Measurements from ENCODE around the gene TMEM234. TPM values are rescaled to one million over a fixed set of nuclear protein-coding genes. Genes with fewer than 3 reads are reported as not detected.
A peak's percentile ranks its signal among the peaks of the same experiment; 100 is the strongest.

Gene TMEM234
- total RNA-seq, 1 experiment from 2014 or later: 8.7 TPM

- DNase-seq (ENCODE audit: low read depth): no peak
Measured at GRCh38 chr1:32239790-32240139, 17.6 kb upstream of the TMEM234 start.

- no peak for DNase-seq (ENCODE audit: low read depth)
Measured at GRCh38 chr1:32239337-32239736, 17.2 kb upstream of the TMEM234 start.

DNA sequence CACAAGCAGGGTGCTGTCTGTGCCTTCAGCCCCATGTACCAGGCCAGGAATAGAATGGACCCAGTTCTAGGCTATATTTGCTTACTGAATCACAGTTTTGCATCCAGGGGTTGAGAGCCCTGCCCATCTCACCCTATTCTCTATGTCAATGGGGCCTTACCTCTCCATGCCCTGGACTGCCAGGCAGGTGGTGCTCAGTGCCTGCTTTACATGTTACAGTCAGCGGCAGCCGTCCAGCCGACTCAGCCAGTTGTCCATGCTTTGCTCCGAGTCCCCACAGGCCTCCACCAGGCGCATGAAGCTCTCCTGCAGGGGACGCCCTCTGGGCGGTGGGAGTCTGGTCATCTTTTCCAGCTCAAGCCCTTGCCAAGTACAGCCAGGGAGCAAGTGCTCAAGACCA, 12.6 kb upstream of the TMEM234 start:
- DNase-seq (ENCODE audit: low read depth): no peak

GRCh38 chr1:32232558-32233304, 10.6 kb upstream of the TMEM234 start:
- no peak for DNase-seq (ENCODE audit: low read depth)

DNA sequence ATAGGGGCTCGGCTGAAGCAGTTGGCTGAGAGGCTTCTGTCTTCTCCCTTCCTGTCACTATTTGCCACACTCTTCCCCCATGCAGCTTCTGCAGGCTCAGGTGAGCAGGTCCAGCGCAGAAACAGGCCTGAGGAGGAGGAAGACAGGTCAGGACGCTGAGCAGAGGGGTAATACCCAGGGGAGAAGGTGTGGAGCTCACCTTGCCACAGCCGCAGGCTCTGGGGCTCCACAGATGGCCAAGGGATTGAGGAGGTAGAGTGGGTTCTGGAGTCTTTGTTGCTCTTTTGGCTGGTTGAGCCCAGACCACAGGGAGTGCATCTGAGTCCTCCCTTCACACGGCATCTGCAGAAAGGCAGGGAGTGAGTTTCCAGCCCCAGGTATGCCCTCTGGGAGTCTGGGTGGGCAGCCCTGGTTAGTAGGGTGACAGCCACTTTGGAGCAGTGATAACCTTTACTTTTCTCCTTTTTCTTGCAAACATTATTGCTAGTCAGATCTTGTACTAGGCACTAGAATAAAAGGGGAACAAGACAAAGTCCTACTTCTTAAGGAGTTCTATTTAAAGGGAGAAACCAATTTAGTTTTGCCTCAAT, 9.8 kb upstream of the TMEM234 start:
- no peak for DNase-seq (ENCODE audit: low read depth)

DNA sequence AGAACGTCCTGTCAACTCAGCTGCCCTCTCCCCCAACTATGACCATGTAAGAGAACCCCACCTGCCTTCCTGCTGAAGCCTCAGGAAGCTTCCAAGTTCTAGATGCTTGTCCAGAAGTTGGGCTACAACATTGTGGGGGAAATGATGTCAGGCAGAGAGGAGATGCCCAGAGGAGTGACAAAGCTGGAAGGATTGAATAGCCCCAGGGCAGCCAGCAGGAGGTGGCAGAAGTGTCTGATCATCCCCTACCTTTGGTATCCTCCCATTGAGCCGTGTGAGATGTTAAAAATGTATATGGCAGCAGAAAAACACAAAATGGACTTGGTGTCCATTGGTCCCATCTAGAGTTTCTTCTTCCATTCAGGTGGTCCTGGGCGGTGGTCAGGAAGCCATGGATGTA, 6.6 kb upstream of the TMEM234 start:
- no peak for DNase-seq (ENCODE audit: low read depth)

DNA sequence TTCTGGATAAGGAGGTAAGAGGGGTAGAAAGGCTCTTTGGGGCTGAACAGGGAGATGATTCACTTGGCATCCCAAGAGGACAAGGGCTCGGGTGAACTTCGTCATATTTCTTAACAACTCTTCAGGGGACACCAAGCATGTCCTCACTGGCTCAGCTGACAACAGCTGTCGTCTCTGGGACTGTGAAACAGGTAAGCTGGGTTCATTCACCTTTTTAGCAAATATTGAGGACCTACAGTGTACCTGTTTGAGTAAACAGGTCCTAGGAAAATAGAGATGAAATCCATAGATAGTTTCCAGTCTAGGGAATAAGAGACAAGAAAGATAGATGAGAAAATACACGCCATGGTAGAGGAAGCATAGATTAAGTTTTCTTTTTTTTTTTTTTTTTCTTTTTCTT, 2.1 kb upstream of the TMEM234 start:
- no peak for DNase-seq (ENCODE audit: low read depth)

GRCh38 chr1:32223683-32224082, 1.5 kb upstream of the TMEM234 start:
- DNase-seq (ENCODE audit: low read depth): no peak

GRCh38 chr1:32221581-32221979, 573 bp downstream of the TMEM234 start:
- DNase-seq (ENCODE audit: low read depth): no peak

GRCh38 chr1:32220746-32221580, 1.2 kb downstream of the TMEM234 start:
- no peak for DNase-seq (ENCODE audit: low read depth)

DNA sequence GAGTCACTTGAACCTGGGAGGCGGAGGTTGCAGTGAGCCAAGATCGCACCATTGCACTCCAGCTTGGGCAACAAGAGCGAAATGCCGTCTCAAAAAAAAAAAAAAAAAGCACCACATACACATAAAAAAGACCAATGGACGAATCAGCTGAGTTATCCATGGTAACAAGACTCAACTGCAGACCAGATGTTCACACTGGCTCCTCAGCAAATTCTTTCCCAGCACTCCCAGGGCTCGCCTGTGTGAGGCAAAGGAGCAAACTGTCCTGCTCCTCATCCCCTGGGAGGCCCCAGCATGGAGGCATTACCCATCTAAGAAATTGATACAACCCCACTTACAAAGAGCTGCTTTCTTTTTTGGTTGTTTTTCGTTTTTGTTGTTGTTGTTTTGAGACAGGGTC, 3.1 kb downstream of the TMEM234 start:
- DNase-seq (ENCODE audit: low read depth): no peak

GRCh38 chr1:32216566-32216965, 5.6 kb downstream of the TMEM234 start:
- DNase-seq (ENCODE audit: low read depth): no peak

DNA sequence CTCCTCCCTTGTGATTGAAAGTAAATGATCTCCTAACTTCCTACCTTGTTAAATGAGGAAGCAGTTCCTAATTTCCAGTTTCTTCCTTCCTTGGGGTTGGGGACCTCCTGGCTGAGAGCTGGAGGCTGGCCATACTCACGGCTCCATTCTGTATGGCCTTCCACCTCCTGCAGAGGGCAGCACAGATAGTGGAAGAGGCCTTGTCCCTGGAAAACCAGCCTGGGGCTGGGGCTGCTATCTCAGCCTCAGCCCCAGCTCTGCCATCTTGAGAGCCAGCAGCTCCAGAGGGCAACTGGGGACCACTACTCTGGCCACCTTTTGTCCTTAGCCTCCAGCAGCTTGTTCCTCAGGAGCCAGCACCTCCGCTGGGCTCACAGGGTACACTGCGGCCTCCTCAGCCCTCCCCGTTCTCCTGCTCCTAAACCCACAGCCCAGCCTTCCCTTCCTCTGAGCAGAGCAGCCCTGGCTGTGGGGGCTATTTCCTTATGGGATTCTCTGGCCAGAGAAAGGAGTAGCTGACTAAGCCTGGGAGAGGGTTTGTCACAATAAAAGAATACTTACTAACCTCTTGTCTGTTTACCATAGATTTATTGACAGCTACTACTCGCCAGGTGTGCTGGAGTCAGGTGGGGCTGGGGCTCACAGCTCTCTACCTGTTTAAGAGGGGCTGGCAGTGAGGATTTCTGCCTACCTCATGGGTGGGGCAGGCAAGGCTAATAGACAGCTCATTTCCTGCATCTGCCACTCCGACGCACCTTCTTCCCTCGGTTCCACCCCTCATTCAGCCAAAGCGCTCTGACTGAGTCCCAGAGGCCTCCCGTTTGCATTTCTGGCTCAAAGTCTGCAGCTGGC, 6.3 kb downstream of the TMEM234 start:
- peak; percentile 67 for DNase-seq (ENCODE audit: low read depth)

- DNase-seq (ENCODE audit: low read depth): peak; percentile 78
Measured at GRCh38 chr1:32208891-32209328, 13.2 kb downstream of the TMEM234 start, which contains the start of gene DCDC2B. DCDC2B (plus strand) TSS chr1:32209089; CDS start chr1:32209094, 5 bp downstream.

GRCh38 chr1:32208469-32208868, 13.7 kb downstream of the TMEM234 start:
- DNase-seq (ENCODE audit: low read depth): no peak

- peak; percentile 94 for DNase-seq (ENCODE audit: low read depth)
Measured at GRCh38 chr1:32205401-32206370, 16.5 kb downstream of the TMEM234 start, which contains the start of gene IQCC. IQCC (plus strand) TSS chr1:32205671; CDS start chr1:32205682, 11 bp downstream.

GRCh38 chr1:32204943-32205361, 17.2 kb downstream of the TMEM234 start:
- DNase-seq (ENCODE audit: low read depth): no peak

- peak; percentile 73 for DNase-seq (ENCODE audit: low read depth)
Measured at GRCh38 chr1:32201011-32201855, 20.9 kb downstream of the TMEM234 start.

Data from Daoy (cell line).